ENCODE results near the gene TMEM50A.
"Not testable (repeated sequence)": the region's sequence is repeated elsewhere in the genome, so short reads cannot be mapped to it uniquely, and the experiment has no call there.

The TMEM50A gene

DNA sequence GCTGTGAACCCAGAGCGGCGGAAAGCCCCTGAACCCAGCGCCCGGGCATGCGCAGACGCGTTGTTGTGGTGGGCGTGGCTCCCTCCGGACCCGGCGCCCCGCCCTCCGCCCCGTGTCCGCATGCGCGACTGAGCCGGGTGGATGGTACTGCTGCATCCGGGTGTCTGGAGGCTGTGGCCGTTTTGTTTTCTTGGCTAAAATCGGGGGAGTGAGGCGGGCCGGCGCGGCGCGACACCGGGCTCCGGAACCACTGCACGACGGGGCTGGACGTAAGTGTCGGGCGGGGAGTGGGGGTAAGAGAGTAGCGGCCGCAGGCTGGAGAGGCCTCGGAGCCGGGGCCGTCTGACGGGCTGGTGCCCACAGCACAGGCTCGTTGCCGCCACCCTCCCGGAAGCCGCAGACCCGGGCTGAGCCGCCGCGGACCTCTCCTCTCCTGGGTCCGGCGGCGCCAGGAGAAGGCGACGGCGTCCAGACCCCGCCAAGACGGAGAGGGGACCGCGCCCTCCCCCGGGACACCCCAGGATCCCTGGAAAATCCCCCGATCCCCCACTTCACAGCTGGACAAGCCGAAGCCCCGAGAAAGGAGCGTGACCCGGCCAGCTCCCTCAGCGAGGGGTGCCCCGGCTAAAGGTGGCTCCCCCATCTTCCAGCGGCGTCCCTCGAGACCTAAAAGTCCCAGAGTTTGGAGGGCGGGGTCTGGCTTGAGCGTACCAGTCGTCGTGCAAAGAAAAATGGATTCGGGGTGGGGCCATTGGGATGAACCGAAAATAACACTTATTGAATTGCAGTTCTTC lies at the start of gene TMEM50A:
TMEM50A (plus strand) TSS at position 147 of the 794 bp plus-strand sequence. CDS start 2,153 bp downstream, outside the sequence.
- peak; percentile 82 for DNase-seq

DNA sequence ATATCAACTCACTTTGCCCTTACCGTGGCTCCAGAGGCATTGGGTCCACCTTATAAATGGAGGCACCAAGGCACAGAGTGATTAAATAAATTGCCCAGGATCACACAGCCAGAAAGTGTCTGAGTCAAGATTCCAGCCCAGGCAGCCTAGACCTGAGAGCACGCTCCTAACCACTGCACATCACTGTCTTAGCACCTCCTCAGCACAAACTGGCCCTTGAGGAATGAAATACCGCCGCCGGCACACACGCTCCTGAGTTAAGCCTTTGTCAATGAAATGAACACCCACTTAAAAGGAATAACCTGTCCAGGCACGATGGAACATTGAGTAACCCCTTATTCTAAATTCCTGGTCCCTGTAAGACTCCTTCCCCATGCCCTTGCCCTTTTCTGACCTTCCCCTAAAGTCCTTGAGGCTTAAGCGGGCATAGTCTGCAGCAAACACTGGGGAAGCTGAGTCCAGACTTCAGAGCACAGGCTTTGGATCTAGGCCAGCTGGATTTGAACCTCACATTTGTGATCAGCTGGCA lies 49.5 kb upstream of the TMEM50A start:
- not testable (repeated sequence) for DNase-seq

DNA sequence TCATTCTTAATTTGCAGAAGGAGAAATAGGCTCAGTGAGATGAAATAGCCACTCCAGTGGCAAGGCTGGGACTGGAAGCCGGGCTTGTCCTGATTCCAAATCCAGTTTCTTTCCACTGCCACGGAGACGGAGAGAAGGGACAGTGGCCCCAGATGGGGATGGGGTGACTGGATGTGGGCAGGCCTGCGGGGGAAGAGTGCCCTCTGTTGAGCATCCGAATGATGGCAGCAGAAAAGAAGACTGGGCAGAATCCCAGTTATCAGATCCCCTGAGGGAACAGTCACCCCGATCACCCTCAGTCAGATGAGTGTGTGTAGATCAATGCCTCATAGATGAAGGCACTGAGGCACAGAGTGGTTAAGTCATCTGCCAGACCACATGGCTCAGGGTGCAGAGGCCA lies 48.1 kb upstream of the TMEM50A start:
- not testable (repeated sequence) for DNase-seq

DNA sequence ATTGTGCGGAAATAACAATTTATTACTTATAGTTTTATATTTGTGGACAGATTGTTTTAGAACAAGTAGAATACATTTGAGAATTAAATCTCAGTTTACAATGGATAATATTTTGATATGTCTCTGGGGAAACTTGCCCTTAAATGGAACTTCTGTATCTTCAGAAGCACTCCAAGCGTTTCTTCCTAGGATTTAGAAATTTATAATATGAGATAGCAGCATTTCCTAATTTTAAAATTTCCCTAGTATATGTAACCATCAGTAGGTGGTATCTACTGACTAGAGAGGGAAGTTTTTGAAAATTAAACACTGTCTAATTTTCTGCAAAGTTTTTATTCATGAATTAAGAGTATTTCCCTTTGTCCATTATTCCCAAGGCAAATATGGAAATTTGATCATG lies 44.7 kb upstream of the TMEM50A start:
- DNase-seq = not testable (repeated sequence)

DNA sequence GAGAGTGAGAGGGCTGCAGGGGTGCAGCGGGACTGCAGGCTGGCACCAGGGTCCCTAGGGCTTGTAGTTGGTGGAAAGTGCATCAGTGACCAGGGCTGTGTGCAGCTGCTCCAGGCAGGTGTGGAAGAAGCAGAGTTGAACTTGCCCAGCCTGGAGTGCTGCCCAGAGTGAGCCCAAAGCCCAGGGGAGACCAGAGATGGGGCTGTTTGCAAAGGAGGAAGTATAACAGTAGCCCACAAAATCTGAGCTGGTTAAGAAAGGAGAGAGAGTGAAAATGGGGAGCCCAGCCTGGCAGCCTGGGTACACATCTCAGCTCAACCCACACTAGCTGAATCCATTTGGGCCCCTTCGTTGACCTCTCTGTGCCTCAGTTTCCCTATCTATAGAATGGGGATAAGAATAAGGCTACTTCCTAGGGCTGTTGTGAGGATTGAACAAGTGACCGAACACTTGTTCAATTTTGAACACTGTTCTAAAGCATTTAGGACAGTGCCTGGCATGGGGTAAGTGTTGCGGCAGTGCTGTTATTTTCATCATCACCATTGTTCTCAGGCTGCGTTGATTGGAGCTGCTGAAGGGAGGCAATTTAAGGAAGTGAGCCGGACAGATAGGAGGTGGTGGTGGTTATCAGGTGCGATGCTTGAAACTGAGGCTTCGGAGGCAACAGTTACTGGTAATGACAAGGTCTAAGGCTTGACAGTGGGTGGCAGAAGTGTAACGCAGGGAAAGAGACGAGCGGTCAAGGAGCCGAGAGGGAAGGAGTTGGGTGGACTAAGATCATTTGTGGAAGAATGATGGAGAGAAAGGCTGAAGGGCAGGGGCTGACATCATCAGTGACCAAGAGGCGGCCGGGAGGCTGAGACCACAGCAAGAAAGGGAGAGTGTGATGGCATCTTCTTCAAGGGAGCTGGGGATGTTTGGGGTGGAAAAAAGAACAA lies 43.0 kb upstream of the TMEM50A start:
- DNase-seq = not testable (repeated sequence)

DNA sequence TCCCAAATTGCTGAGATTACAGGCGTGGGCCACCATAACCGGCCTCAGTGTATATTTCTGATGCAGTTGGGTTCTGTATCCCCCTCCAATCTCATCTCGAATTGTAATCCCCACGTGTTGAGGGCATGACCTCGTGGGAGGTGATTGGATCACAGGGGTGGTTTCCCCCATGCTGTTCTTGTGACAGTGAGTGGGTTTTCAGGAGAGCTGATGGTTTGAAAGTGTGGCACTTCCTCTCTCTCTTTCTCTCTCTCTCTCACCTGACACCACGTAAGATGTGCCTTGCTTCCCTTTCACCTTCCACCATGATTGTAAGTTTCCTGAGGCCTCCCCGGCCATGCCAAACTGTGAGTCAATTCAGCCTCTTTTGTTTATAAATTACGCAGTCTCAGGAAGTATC lies 41.6 kb upstream of the TMEM50A start:
- not testable (repeated sequence) for DNase-seq

DNA sequence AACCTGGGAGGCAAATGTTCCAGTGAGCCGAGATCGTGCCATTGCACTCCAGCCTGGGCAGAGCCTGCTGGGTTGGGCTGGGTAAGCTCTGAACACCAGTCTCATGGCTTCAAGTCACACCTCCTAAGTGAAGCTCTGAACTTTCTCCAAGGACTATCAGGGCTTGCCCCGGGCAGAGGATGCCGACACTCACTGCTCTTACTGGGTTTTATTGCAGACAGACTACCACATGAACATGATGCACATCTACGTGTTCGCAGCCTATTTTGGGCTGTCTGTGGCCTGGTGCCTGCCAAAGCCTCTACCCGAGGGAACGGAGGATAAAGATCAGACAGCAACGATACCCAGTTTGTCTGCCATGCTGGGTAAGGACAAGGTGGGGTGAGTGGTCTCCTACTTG lies 37.4 kb upstream of the TMEM50A start:
- DNase-seq = not testable (repeated sequence)

DNA sequence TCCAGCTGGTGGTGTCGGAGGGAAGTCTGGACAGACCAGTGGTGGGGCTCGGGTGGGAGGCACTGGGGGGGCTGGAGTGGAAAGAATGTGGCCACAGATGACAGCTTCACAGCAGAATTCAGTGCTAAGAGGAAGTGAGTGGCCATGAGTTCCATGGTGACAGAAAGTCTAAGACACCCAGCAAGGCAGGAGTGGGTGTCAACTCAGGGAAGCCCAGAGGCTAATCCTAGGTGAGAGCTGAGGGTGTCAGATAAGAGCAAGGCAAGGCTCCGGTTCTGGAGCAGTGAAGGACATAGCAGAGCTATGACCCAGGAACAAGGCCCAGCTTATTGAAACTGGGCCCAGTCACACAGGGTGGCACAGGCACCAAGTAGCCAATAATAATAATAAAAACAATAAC lies 35.8 kb upstream of the TMEM50A start:
- DNase-seq = not testable (repeated sequence)

DNA sequence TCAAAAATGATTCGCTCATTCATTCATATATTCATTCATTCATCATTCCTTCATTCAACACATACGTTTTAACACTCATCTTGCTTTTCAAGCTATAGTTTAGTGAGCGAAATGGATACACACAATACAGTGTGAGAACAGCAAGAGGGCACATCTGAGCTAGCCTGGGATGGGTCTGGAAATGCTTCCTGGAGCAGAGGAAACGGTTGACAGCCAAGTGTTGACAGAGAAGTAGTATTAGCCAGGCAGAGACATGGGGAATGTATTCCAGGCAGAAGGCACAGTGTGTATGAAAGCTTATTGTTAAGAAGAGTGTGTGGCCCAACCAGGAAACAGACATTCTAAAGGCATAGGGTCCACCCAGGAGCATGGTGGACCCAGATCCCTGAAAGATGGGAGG lies 33.2 kb upstream of the TMEM50A start:
- not testable (repeated sequence) for DNase-seq

DNA sequence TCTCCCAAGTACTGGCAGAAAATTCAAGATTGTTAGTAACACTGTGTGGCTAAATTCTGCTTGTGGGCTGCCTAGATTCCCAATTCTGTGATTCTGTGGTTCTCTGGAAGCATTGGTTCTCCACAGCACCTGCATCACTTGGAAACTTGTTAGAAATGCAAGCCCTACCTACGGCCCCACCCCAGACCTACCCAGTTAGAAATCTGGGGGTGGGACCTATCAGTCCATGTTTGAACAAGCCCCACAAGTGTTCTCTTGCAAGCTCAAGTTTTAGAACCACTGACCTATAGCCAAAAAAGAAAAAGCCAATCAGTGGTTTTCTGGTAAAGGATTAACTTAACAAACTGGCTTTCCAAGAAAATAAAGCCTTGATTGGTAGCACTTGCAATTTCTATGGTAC lies 30.0 kb upstream of the TMEM50A start:
- DNase-seq = not testable (repeated sequence)

DNA sequence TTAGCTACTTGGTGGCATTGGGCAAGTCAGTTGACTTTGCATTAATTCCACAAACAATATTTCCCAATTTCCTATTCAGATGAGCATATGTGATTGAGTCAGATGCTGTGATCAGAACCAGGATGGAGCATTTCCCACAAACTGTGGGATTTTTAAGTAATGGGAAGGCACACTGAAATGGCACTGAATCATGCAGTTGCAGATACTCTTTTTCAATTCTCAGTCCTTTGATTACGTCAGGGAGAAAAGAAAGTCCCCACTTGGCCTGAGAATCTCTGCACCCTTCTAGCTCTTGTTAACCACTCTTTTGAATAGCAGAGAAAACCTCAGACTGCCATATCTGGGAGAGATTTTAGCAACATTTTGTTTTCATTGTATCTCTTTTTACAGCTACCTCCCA lies 29.0 kb upstream of the TMEM50A start:
- not testable (repeated sequence) for DNase-seq

DNA sequence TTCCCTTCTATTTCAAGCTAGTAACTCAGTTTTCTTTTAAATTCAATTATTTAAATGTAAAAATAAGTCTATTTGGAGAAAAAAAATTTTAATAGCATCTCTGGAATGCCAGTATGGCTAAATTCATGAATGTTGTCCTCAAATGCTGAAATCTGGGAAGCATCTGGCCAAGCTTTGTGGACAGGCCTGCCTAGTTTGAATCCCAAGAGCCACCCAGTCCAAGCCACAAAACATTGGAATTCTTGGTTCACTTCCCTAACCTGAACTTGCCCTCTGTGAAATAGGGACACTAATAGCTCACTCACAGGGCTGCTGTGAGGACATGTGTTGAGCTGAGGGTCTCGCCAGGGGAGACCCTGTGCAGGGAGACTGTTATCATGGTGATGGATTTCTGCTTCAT lies 28.6 kb upstream of the TMEM50A start:
- DNase-seq = not testable (repeated sequence)

DNA sequence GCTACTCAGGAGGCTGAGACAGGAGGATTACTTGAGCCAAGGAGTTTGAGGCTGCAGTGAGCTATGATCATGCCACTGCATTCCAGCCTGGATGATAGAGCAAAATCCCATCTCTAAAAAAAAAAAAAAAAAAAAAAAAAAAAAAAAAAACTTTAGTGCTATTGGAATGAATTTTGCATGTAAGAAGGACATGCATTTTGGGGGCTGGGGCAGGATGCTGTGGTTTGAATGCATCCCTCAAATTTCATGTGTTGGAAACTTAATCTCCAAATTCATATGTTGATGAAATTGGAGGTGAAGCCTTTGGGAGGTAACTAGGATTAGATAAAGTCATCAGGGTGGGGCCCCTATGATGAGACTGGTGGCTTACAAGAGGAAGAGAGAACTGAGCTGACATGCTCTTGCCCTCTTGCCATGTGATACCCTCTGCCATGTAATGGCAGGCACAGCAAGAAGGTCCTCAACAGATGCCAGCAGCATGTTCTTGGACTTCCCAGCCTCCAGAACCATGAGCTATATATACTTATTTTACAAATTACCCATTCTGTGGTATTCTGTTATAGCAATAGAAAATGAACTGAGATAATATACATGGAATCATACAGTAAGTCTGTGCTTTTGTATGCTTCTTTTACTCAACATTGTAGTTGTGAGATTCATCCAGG lies 25.2 kb upstream of the TMEM50A start:
- DNase-seq = peak; percentile 45

DNA sequence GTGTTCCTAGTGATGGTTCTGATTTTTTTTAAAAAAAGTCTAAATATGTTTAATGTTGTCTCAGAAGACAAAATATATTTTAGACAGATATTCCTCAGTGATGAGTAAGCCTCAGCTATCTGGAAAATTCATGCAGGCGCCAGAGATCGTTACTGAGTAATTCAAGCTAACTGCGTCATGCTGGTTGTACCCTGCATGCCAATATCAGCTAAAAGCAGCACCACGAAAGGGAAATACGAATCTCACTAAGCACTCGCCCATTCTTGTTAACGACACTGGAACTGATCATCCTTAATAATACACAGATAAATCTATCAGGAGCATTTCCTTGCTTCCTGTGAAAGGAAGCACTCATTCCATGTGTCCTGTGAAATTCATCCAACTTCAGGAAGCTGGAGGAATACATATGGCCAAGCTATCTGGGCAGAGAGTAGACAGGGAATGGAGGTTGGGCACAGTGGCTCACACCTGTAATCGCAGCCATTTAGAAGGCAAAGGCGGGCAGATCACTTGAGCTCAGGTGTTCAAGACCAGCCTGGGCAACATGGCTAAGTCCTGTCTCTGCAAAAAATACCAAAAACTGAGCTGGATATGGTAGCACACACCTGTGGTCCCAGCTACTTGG lies 17.7 kb upstream of the TMEM50A start:
- peak; percentile 59 for DNase-seq

DNA sequence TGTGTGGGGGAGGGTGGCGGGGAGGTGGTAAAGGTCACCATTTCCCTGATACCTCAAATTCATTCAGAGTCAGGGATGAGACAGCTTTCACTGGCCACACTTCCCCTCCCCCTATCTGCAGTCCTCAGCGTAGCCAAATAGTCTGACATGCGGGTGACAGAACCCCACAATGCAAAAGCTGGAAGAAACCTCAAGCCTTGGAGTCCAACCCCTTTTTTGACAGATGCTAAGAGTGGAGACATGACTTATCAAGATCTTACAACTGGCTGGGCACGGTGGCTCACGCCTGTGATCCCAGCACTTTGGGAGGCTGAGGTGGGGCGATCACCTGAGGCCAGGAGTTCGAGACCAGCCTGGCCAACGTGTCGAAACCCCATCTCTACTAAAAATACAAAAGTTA lies 16.0 kb upstream of the TMEM50A start:
- peak; percentile 67 for DNase-seq

DNA sequence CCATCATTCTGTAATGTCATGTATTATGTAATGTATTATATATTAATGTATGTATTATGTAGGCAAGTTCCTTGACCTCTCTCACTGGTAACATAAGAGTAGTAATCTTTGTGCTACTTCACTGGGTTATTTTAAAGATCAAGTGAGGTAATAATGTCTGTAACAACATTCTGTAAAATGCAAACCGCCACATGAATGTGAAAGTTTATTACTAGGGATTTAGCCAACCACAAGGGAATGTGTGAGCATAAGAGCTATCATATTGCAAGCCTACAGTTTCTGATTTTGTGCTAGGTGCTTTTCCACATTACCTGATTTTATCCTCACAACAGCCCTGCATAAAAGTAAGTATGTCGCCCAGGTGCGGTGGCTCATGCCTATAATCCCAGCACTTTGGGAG lies 13.7 kb upstream of the TMEM50A start:
- not testable (repeated sequence) for DNase-seq

DNA sequence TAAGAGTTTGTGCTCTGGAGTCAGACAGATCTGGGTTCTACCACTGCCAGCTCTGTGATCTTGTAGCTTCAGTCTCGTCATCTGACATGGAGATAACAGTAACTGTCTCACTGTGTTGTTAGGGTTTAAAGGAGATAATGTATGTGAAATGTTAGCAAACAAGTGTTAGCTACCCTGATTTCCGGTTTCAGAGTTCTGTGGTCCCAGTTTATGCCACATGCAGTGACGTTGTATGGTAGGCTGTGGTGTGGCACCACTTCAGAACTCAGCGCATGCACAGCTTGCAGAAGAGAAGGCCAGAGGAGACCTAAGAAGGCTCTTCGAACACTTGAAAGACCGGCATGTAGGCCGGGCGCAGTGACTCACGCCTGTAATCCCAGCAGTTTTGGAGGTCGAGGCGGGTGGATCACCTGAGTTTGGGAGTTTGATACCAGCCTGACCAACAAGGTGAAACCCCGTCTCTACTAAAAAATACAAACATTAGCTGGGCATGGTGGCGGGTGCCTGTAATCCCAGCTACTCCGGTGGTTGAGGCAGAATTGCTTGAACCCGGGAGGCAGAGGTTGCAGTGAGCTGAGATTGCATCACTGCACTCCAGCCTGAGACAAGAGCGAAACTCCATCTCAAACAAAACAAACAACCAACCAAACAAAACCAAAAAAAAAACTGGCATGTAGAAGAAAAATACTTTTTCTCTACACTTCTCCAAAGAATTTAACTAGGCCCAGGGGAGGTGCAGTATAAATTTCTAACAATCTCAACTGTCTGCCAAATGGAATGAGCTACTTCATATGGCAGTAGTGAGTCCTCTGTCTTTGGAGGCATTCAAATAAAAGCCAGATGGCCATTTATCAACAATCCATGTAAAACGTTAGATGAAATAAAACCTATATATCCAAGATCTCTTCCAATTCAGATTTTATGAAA lies 10.0 kb upstream of the TMEM50A start:
- not testable (repeated sequence) for DNase-seq

DNA sequence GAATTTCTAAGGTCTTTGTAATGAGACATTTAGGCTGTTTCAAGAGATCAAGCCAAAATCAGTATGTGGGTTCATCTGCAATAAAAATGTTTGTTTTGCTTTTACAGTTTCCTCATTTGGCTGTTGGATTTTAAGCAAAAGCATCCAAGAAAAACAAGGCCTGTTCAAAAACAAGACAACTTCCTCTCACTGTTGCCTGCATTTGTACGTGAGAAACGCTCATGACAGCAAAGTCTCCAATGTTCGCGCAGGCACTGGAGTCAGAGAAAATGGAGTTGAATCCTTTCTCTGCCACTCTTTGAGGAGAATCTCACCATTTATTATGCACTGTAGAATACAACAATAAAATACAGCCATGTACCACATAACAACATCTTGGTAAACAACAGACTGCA lies 9.3 kb upstream of the TMEM50A start:
- DNase-seq = not testable (repeated sequence)

DNA sequence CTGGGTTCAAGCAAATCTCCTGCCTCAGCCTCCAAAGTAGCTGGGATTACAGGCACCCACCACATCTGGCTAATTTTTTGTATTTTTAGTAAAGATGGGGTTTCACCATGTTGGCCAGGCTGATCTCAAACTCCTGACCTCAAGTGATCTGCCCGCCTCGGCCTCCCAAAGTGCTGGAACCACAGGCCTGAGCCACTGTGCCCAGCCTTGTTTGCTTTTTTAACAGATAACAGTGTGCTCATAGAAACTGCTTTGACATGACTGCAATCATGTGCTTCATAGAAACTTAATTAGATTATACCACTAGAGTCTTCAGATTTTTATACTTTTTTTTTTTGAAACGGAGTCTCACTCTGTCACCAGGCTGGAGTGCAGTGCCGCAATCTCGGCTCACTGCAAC lies 8.8 kb upstream of the TMEM50A start:
- DNase-seq = not testable (repeated sequence)

DNA sequence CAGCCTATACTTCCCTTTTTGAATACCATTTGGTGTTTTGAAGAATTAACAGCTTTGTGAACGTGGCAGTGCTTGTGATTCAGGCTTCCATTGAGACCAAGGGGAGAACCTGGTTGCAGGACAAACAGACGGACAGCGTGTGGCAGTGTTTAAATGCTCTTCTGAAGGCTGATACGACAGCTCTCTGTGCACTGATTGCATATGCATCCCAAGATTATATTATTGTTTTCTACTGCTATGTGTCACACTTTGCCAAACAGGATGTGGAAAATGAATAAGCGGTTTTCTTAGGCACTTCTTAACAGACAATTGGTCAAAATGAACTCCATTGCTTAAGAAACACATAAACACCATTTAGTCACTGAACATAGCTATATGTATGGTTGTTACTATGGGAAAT lies 8.2 kb upstream of the TMEM50A start:
- DNase-seq = peak; percentile 14

DNA sequence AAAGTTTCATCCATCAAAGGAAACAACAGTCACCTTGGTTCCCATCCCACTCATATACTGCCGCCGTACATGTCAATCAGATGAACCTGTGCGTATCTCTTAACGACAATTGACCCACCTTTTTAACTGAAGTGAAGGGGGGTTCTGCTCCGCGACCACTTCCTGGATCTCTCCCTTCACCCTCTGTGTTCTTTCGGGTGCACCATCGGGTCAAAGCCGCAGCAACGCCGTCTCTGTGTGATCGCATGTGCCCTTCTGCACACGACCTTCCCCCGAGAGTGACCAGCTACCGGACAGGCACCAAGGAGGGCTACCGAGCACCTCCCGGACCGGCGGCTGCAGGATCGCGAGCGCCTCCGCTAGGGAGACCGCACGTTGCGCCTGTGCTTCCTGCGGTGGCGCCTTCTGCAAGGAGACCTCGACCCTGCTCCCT lies 1.2 kb upstream of the TMEM50A start:
- DNase-seq = peak; percentile 35

All from hematopoietic multipotent progenitor cell treated with erythropoietin and hydrocortisone succinate and interleukin-3 and kit ligand, for 8 days (in vitro differentiated cells).